Renal cortex interstitium (tissue), 11 donors: ENCODE measurements around the gene B3GNT7. TPM values are rescaled to one million over a fixed set of nuclear protein-coding genes. Genes with fewer than 3 reads are reported as not detected.
"Not testable (repeated sequence)": the region's sequence is repeated elsewhere in the genome, so short reads cannot be mapped to it uniquely, and the experiment has no call there.

ENCODE experiments used
- DNase-seq, 11 donors: peaks; one replicate each; pipeline ENCODE4 v3.0.0-alpha.2; 2013; ENCODE audit warnings: low read depth in 9 of 11, low spot score in 4 of 11; ENCODE audit errors: extremely low read depth in 1 of 11
- polyA plus RNA-seq, 3 donors: library from polyadenylated mRNA; unstranded; fragments of 120-200 nt; gene quantifications; one replicate each; pipeline ENCODE4 v1.2.1, GENCODE V29; 2013; ENCODE audit not compliant: insufficient read length in 3 of 3

The B3GNT7 gene
- polyA plus RNA-seq, 3 donors = 3.4 to 4.1 (median 3.9) TPM

DNA sequence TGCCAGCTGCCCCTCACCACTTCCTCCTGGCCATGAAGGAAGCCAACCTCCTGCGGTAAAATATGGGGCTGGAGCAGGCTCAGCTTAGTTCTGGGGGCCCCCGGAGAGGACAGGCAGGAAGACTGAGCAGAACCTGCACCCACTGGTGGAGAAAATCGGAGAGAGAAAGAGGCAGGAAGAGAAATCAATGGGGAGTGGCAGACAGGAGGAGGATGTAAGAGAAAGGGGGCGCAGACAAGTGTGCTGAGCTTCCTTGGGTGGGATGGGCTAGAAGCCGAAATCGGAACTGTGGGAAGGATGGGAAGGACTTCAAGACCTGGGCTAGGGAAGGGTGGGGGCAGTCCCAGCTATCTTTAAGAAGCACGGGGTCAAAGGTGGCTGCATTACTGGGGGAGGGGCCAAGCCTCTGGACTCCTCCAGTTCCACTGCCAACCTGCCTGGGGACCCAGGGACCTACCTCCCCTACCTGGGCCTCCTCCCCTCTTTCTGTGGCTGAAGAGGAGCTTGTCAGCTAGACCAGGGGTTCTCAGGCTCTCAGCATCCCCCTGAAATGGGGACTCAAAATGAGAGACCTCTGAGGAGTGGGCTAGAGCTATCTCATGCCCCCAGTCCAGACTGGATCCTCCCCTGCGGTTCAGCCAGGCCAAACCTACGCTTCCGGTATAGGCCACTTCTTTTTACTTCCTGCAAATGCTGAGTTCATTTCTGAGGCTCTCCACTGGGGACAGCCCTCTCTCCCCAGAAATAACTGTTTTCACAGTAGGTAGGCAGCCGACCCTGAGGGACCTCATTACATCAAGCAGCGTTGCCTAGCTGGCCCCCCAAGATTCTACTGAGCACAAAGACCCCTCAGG, 33.6 kb upstream of the B3GNT7 start:
- DNase-seq = no peak

DNA sequence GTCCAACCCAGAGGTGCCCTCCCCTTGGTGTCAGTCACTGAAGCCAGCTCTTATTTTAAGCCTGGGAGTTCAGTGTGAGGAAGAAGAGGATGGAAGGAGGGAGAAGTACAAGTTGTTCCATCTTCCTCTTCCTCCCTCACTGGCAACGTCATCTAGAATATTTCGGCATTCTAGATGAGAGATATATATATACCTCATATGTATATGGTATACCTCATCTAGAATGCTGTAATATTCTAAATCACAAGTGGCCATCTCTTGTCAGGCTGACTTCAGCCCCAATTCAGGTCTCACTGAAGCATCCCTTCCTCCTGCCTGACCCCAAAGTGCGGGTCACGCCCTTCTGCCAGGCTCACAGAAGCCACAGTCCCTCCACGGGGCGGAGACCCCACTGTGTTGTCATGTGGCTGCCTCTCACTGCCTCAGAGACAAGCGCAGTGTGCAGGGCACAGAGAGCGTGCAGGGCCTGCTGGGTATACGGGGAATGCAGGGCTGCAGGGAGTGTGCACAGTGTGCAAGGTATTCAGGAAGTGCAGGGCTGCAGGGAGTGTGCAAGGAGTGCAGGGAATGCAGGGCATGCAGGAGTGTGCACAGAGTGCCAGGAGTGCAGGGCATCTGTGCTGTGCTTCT, 32.8 kb upstream of the B3GNT7 start:
- DNase-seq = no peak

DNA sequence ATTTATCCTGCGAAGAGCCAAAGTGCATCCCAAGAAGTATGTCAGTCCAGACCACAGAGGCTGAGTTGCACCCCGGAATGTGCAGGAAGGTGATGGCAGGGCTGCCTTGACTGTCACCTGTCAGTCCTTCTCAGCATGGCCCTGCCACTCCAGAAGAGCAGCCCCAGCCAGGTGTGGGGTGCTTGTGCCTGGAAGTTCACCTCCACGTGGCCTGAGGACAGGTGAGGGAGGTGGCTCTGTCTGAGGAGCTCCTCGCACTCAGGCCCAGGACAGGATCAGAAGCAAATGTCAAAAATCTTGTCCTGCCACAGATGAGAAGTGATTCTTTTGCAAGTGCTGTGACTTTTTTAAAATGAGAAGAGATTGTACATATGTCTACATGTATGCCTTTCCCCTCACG, 31.4 kb upstream of the B3GNT7 start:
- no peak for DNase-seq

DNA sequence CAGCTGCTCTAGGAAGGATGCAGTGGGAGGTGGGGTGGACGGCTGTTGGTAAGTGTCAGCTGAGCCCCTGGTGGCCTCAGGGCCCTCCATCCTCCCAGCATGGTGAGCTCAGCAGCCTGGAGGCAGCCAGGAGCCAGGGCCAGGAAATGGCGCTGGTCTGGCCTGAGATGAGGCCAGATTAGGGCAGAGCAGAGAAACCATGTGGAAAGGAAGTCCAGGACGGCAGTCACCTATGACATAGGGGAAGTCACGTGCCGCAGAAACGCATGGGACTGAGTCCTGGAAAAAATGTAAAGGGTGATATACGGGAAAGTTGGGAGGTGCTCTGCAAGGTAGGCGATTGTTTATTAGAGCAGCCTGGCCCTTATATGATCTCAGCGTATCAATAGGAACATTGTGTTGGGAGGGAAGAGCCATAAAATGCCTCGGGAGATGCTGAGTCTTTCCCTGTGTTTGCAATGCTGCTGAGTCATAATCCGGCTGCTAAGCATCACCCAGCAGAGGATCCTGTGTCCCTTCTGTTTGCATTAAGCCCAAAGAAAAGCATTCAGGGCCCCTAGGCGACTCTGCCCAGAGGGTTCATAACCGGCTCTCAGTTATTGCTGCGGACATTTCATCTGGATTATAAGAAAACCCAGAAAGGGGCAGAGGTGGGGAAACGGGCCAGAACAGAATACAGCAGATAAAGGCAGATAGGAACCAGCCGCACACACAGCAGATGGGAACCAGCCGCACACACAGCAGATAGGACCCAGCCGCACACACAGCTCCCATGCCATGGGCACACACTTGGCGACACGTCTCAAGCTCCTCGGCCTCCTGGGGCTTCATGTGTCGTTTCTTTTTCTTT, 30.3 kb upstream of the B3GNT7 start:
- no peak for DNase-seq

DNA sequence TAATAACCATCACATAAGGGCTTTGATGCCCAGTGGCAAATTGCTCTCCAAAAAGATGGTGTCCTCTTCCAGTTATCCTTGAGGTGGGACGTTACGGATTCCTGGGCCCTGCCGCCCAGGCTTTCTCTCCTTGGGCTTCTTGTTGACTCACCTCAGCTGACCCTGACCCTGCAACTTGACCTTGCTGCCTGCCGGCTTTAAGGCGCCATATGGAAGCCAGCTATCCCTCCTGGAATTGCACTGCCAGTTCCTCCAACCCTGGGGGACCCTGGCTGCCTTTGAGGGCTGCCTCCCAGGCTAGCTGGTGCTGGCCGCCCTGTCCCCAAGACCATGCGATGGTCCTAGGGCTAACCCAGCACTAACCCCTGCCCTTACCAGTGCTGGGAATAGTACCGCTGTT, 28.3 kb upstream of the B3GNT7 start:
- DNase-seq = no peak

DNA sequence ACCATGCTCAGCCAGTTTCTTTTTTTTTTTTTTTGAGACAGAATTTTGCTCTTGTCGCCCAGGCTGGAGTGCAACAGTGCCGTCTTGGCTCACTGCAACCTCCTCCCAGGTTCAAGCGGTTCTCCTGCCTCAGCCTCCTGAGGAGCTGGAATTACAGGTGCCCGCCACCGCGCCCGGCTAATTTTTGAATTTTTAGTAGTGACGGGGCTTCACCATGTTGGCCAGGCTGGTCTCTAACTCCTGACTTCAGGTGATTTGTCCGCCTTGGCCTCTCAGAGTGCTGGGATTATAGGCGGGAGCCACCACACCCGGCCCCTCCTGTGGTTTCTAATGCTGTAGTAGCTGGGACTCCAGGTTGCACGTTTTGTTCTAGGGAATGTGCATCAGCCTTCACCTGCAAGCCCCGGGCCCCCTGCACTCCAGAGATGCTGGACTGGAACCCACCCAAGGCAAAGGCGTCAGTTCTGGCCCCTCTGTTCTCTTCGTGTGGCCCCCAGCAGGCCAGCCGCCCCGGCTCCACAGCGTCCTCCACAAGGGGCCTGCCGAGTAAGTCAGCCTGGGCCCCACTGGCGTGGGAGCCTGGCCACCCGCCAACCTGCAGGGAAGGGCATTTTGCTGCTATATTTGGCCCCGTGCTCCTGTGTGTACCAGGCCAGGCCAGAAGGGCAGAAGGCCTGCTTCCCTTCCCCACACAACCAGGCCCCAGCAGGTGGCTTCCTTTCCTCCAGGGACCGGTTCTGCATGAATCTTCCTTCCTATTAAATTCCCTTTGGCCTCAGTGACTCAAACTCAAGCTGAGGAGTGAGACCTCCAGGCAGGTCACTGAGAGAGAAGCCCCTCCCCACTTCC, 25.7 kb upstream of the B3GNT7 start:
- no peak for DNase-seq

DNA sequence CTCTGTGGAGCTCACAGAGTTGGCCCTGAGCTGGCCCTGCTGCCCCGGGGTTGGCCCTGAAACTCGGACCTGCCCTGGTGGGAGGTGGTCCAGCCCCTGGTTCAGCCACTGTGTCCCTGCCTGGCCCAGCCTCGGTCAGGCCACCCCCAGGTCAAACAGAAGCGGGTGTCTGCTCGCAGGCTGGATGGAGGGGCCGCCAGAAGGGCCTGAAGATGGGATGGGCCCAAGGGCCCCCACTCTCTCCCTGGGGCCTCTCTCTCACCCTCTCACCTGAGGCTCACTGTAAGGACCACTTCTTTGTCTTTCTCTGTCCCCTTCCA, 25.1 kb upstream of the B3GNT7 start:
- DNase-seq = no peak

DNA sequence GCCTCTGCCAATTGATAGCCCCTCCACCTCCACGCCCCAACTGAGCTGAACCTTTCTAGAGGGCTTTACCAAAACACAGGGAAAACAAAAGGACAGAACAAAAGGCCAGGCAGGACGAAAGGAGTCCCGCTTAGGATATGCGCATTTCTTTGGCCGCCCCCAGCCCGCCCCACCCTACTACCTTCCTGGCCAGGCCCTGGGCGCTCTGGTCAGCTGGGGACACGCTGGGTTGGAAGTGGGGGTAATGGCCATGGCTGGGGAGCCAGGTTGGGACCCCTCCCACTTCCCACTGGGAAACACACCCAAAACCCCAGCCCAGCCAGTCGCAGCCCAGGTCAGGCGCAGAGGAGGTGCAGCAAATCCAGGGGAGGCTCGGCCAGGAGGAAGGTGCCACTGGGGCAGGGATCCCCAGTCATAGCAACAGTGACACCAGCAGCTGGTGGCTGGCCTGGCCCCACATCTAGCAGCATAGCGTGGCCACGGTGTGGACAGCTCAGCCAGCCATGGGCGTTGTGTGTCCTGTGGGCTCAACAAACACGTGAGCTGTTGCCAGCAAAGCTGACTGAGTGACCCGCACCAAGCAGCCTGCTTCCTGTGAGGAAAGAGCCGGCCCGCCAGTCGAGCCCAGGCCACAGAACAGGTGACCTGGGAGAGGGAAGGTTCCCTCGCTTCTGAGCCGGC, 24.6 kb upstream of the B3GNT7 start:
- no peak for DNase-seq

DNA sequence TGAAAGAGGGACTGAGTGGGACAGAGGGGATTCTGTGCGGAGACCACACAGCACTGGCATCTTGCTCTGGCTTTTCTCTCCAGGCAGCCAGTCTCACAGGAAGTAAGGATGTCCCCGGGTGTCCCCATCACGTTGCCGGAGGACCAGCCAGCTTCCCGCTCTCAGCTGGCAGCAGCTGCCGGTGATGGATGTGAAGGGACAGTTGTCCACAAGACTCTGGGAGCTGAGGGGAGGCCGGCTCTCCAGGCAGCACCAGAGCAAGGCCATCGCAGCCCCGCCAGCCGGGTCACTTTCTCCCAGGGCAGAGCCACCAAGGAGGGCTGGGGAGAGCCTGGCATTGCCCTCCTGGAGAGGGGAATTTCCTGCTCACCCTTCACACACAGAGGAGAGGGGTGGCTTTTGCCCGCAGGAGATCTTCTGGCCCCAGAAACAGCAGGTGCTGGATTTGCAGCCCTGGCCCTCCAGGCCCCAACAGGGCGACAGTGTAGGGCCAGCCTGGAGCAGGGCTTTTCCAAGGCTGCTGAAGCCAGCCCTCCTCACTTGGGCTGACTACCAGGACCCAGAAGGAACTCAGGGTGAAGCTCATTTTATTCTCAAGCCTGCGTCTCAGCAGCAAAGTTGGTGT, 24.0 kb upstream of the B3GNT7 start:
- no peak for DNase-seq

DNA sequence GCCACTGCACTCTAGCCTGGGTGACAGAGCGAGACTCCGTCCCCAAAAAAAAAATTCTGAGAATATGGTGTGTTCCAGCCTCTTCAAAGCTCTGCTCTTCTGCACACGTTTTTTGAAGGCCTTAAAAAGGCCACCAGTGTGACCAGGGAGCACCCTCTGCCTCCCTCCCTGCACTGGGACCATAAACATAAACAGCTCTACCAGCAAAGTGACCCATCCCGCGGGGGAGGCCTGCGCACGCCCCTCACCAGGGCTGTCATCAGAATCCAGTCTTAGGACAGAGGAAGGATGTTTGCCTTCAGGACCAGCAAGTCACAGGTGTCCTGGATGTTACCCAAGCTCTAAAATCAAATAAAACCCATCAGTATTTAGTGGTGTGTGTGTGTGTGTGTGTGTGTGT, 23.2 kb upstream of the B3GNT7 start:
- no peak for DNase-seq

DNA sequence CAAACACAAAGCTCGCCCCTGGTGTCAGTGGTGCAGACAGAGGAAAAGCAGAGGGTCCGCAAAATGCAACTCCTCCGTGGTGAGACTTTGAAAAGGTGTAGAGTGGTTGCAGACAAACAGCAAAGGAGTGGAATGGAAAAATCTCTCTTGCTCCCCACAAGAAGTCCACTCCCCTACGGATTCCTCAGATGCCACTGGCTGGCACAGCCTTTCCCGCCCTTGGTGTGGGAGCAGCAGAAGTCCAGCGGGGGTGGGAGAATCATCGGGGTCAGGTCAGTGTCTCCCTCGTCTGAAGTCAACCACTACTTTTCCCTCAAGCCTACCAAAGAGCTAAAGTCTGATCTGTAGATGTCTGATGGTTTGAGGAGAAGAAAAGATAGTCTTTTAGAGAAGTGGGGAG, 22.3 kb upstream of the B3GNT7 start:
- DNase-seq = no peak

DNA sequence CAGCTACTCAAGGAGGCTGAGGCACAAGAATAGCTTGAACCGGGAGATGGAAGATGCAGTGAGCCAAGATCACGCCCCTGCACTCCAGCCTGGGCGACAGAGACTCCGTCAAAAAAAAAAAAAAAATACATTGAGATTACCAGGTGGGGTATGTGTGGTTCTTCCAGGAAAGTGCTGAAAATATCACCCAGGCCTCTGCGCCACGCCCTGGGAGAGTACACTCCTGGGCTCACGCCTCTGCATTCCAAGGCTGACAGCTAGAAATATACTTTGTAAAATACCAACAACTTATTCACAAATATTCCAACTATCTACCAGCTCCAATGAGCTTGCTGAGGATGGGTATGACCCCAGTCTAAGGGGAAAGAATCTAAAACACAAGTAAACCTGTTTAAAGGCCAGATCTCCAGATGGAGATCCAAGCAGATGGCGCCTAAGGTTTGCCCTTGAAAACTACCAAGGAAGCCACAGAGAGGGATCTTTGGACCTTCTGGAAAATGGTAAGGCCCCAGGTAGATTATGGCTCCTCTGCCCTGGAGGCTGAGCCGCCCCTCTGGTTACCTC, 21.6 kb upstream of the B3GNT7 start:
- no peak for DNase-seq

DNA sequence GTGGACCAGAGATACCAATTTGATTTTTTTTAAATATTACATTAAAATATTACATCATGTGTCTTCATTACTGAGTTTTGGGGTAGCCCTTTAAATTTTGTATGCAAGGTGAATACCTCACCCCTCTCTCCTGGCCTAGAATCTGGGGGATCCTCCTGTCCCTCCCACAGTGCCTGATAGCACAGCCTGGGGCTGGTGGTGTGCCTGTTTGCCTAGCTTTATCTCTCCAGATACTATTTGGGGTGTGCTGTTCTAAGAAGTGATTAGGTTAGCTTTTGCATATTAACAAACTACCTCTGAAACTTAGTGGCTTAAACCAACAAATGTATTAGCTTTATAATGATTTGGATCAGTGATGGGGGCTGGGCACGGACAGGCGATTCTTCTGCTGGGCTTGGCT, 20.7 kb upstream of the B3GNT7 start:
- DNase-seq = no peak

DNA sequence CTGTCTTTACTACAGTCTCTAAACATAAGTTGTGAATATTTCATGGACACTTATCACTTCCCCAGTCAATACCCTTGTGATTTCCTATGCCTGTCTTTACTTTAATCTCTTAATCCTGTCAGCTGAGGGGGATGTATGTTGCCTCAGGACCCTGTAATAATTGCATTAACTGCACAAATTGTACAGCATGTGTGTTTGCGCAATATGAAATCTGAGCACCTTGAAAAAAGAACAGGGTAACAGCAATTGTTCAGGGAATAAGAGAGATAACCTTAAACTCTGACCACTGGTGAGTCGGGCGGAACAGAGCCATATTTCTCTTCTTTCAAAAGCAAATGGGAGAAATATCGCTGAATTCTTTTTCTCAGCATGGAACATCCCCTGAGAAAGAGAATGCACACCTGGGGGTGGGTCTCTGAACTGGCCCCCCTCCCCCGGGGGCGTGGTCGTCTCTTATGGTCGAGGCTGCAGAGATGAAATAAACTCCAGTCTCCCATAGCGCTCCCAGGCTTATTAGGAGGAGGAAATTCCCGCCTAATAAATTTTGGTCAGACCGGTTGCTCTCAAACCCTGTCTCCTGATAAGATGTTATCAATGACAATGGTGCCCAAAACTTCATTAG, 19.4 kb upstream of the B3GNT7 start:
- not testable (repeated sequence) for DNase-seq

DNA sequence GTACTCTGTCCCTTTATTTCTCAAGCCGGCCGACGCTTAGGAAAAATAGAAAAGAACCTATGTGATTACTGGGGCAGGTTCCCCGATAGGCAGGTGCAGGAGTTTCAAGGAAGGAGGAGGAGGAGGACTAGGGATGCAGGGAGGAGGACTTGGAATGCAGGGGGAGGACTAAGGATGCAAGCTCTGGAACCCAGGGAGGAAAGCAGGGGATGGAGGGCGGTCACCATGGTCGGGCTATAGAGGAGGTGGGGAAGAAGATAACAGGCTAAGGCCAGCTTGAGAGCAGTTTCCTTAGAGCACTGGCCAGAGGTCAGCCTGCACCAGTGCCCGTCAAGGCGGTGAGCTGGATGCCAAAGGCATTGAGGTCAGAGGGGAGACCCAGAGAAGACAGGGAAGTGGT, 18.7 kb upstream of the B3GNT7 start:
- no peak for DNase-seq

DNA sequence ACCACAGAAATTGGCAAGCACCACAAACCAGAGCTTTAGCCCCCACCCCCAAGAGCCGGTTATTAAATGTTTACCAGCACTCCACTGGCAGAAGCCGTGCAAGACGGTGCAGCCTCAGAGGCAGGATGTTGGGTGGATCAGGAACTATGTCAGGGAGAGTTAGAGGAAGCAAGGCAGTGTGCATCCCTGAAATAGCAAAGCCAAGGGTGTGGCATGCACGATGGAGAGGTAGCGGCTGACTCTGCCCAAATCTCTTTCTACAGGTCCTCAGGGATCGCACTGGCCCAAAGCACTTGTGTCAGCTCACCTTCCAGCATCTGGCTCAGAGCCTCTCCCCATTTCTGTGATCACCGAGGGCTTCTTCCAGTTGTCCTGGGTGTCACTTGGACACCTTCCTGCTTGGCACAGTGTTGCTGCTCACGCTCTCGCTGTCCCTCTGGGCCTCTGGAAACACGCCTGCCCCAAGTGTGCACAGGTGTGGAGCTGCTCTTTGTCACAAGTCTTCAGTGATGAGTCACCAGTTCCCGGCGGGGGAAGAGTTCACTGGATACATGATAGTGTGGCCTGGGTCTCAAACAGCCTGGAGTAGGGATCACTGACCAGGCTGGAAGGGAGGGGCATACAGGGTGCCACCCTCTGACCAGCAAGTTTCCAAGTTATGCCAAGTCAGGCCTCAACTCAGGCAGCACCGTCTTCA, 17.3 kb upstream of the B3GNT7 start:
- no peak for DNase-seq
